Measurements from ENCODE around the gene RPUSD4.

GRCh38 chr11:126195119-126195518, 16.3 kb downstream of the RPUSD4 start:
- TF ChIP-seq POLR2A (IDR thresholded peaks at IDR 0.05; ENCODE audit: extremely low read depth, insufficient read length) (no peak), MYC (IDR thresholded peaks at IDR 0.05; ENCODE audit: low read depth, low read length) (no peak)
- TF ChIP-seq, protein P1, sequence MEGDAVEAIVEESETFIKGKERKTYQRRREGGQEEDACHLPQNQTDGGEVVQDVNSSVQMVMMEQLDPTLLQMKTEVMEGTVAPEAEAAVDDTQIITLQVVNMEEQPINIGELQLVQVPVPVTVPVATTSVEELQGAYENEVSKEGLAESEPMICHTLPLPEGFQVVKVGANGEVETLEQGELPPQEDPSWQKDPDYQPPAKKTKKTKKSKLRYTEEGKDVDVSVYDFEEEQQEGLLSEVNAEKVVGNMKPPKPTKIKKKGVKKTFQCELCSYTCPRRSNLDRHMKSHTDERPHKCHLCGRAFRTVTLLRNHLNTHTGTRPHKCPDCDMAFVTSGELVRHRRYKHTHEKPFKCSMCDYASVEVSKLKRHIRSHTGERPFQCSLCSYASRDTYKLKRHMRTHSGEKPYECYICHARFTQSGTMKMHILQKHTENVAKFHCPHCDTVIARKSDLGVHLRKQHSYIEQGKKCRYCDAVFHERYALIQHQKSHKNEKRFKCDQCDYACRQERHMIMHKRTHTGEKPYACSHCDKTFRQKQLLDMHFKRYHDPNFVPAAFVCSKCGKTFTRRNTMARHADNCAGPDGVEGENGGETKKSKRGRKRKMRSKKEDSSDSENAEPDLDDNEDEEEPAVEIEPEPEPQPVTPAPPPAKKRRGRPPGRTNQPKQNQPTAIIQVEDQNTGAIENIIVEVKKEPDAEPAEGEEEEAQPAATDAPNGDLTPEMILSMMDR (IDR thresholded peaks at IDR 0.05; ENCODE audit: low read depth, low read length): no peak

Data from NB4 (cell line).